Tibial artery (tissue), 4 donors: ENCODE data around the gene ASCL5.

Experiments
- DNase-seq, 2 donors: peaks; one replicate each; pipeline ENCODE4 v3.0.0-alpha.2; 2019
- H3K27ac ChIP-seq, 2 donors: fragments of 200-600 bp; sonication (generic) in 1 of 2; 1 replicate in 1 of 2; 2 replicates in 1 of 2; pipeline ENCODE4 v1.5.1; 2018 to 2019; ENCODE audit warnings: mild to moderate bottlenecking in 1 of 2
- H3K27me3 ChIP-seq, 2 donors: fragments of 200-600 bp; sonication (generic) in 1 of 2; one replicate each; pipeline versions ENCODE4 v1.5.1 to v1.6.0; 2016 to 2019
- H3K36me3 ChIP-seq, 3 donors: fragments of 200-600 bp; sonication (generic) in 2 of 3; one replicate each; pipeline ENCODE4 v1.5.1; 2016 to 2019; ENCODE audit warnings: mild to moderate bottlenecking in 2 of 3
- H3K4me1 ChIP-seq, 4 donors: fragments of 200-600 bp; sonication (generic) in 2 of 4; 1 replicate in 3 of 4; 2 replicates in 1 of 4; pipeline ENCODE4 v1.5.1; 2016 to 2019
- H3K4me3 ChIP-seq, 2 donors: fragments of 200-600 bp; sonication (generic) in 1 of 2; 1 replicate in 1 of 2; 2 replicates in 1 of 2; pipeline ENCODE4 v1.5.1; 2018 to 2019; ENCODE audit warnings: mild to moderate bottlenecking in 2 of 2
- H3K9me3 ChIP-seq, 3 donors: fragments of 200-600 bp; sonication (generic) in 1 of 3; one replicate each; pipeline ENCODE4 v1.5.1; 2016 to 2019
- CTCF ChIP-seq, 2 experiments: fragments of 200-600 bp in 1 of 2; fragments of 450-650 bp in 1 of 2; IDR thresholded peaks; one replicate each; pipeline ENCODE4 v1.5.1; 2017 to 2019; ENCODE audit warnings: antibody characterized with exemption in 2 of 2, mild to moderate bottlenecking in 1 of 2, moderate library complexity in 1 of 2
- intact Hi-C: fragments of 100-400 bp; cut with DNase I; formaldehyde crosslinking; loops from one replicate; pipeline ENCODE4 v1.15.0; 2023; ENCODE audit warnings: low total_unique reads

The ASCL5 gene

GRCh38 chr1:201068976-201069375, 58.0 kb downstream of the ASCL5 start:
- Histone ChIP-seq H3K27me3 (peaks cover 0 to 8% of the 10 kb centered on the region in 2 donors), H3K36me3 (no peaks in the 10 kb centered on the region), H3K9me3 (no peaks in the 10 kb centered on the region), H3K4me3 (no peak overlapping the region), H3K27ac (no peak overlapping the region), H3K4me1 (no peaks in the 10 kb centered on the region)
- no peak for DNase-seq
- TF ChIP-seq CTCF (IDR thresholded peaks at IDR 0.05), result no peak
- intact Hi-C loops, result no loop called here

GRCh38 chr1:201066986-201067385, 60.0 kb downstream of the ASCL5 start:
- DNase-seq, result no peak
- no peaks in the 10 kb centered on the region for H3K4me1 ChIP-seq
- H3K27ac ChIP-seq, result no peak overlapping the region
- no peaks in the 10 kb centered on the region for H3K36me3 ChIP-seq
- intact Hi-C loops, result no loop called here
- TF ChIP-seq CTCF (IDR thresholded peaks at IDR 0.05), result no peak
- H3K4me3 ChIP-seq, result no peak overlapping the region
- H3K9me3 ChIP-seq, result no peaks in the 10 kb centered on the region
- H3K27me3 ChIP-seq, result peaks cover 0 to 8% of the 10 kb centered on the region in 2 donors

- Histone ChIP-seq H3K27ac (no peak overlapping the region), H3K27me3 (peaks cover 0 to 8% of the 10 kb centered on the region in 2 donors), H3K4me3 (no peak overlapping the region), H3K9me3 (no peaks in the 10 kb centered on the region), H3K4me1 (peaks cover 0 to 10% (median 6%) of the 10 kb centered on the region in 4 donors), H3K36me3 (no peaks in the 10 kb centered on the region)
- DNase-seq, result no peak
- TF ChIP-seq CTCF (IDR thresholded peaks at IDR 0.05), result no peak
- intact Hi-C loops, result no loop called here
Measured at GRCh38 chr1:201065686-201066085, 61.3 kb downstream of the ASCL5 start.

- Histone ChIP-seq H3K4me1 (peaks cover 0 to 18% (median 15%) of the 10 kb centered on the region in 4 donors), H3K27me3 (peaks cover 0 to 8% of the 10 kb centered on the region in 2 donors), H3K4me3 (no peak overlapping the region), H3K36me3 (no peaks in the 10 kb centered on the region), H3K27ac (no peak overlapping the region), H3K9me3 (no peaks in the 10 kb centered on the region)
- no peak for TF ChIP-seq CTCF (IDR thresholded peaks at IDR 0.05)
- DNase-seq, result no peak
- intact Hi-C loops, result no loop called here
Measured at GRCh38 chr1:201064806-201065205, 62.2 kb downstream of the ASCL5 start.
